ENCODE data around the gene LRRC8C.

GRCh38 chr1:89667691-89668090 is 34.8 kb downstream of the LRRC8C start:
- TF ChIP-seq, protein P1, sequence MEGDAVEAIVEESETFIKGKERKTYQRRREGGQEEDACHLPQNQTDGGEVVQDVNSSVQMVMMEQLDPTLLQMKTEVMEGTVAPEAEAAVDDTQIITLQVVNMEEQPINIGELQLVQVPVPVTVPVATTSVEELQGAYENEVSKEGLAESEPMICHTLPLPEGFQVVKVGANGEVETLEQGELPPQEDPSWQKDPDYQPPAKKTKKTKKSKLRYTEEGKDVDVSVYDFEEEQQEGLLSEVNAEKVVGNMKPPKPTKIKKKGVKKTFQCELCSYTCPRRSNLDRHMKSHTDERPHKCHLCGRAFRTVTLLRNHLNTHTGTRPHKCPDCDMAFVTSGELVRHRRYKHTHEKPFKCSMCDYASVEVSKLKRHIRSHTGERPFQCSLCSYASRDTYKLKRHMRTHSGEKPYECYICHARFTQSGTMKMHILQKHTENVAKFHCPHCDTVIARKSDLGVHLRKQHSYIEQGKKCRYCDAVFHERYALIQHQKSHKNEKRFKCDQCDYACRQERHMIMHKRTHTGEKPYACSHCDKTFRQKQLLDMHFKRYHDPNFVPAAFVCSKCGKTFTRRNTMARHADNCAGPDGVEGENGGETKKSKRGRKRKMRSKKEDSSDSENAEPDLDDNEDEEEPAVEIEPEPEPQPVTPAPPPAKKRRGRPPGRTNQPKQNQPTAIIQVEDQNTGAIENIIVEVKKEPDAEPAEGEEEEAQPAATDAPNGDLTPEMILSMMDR (IDR thresholded peaks at IDR 0.05; ENCODE audit: insufficient read depth, low read depth, low read length) = no peak
- no peak for TF ChIP-seq EZH2 (IDR thresholded peaks at IDR 0.05; ENCODE audit: insufficient read depth, low read length)

Measured in astrocyte (in vitro differentiated cells and primary cell).